ENCODE results near the gene NUDCD2. TPM values are rescaled to one million over a fixed set of nuclear protein-coding genes. Genes with fewer than 3 reads are reported as not detected.
A peak's percentile ranks its signal among the peaks of the same experiment; 100 is the strongest.

Gene NUDCD2
- total and polyA plus RNA-seq, 9 of the 15 experiments (the other 6 are each of a cell fraction or from before 2014, with no cell fraction given) = 14.6 to 76.9 (median 32.5) TPM

DNA sequence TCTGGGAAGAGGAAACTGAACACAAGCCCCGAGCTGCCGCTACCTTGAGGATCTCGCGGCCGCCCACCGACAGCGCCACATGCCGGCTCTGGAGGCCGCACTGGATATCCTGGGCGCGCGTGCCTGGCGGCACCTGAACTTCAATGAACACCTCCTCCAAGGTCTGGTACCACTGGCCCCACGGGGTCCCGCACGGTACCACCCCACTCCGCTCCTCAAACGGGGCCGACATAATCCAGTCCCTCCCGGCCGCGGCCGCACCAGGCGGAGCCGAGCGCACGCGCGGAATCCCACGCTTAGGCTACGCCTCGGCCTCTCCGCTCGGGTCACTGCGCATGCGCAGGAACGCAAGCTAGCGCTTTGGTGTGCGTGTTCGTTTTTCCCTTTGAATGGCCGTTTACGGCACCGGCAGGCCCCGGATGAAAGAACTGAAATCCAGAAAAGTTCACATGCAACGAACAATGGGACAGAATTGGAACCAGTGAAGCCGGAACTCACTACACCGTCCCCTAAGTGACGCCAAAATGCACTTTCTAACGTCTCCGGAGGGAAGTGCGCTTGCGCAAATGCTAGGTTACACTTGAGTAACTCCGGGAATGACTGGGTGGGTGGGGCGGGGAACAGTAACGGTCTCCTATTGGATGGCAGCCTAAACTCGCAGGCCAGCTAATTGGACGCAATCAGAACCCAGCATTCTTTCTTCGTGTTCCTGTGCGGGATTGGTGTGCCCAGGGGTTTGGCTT is at the start of gene NUDCD2 (continued):
- TF ChIP-seq YY1 (IDR thresholded peaks at IDR 0.05; ENCODE audit: borderline replicate concordance in 1 of 3, control insufficient read depth in 1 of 3, extremely low read depth in 1 of 3, insufficient read depth in 3 of 3, insufficient read length in 1 of 3, insufficient replicate concordance in 2 of 3, low read depth in 1 of 3, low read length in 2 of 3) = peak in 1 of 3 experiments; percentile 75
- TF ChIP-seq HLTF (IDR thresholded peaks at IDR 0.05) = peak; percentile 29; the same call in 1 of the 2 replicates
- TF ChIP-seq EZH2 (IDR thresholded peaks at IDR 0.05; ENCODE audit: borderline replicate concordance, low read depth, low read length) = no peak
- TF ChIP-seq ZNF511 (CRISPR knock-in tag; IDR thresholded peaks at IDR 0.05) = peak; percentile 91
- TF ChIP-seq CREB1 (IDR thresholded peaks at IDR 0.05) = peak; percentile 71; the same call in 1 of the 2 replicates
- no peak; the same call in 1 of the 2 replicates for TF ChIP-seq CREB1 (CRISPR knock-in tag; IDR thresholded peaks at IDR 0.05)
- peak; percentile 89; the same call in 1 of the 2 replicates for TF ChIP-seq PHF8 (IDR thresholded peaks at IDR 0.05; ENCODE audit: borderline replicate concordance, low read length)
- no peak for TF ChIP-seq ADNP (tag; IDR thresholded peaks at IDR 0.05)
- no peak; the same call in 1 of the 2 replicates for TF ChIP-seq LCOR (CRISPR knock-in tag; IDR thresholded peaks at IDR 0.05)
- peak; percentile 57; the same call in 1 of the 2 replicates for TF ChIP-seq TAF7 (tag; IDR thresholded peaks at IDR 0.05)
- TF ChIP-seq ZNF239 (CRISPR knock-in tag; IDR thresholded peaks at IDR 0.05) = no peak
- TF ChIP-seq, protein P1, sequence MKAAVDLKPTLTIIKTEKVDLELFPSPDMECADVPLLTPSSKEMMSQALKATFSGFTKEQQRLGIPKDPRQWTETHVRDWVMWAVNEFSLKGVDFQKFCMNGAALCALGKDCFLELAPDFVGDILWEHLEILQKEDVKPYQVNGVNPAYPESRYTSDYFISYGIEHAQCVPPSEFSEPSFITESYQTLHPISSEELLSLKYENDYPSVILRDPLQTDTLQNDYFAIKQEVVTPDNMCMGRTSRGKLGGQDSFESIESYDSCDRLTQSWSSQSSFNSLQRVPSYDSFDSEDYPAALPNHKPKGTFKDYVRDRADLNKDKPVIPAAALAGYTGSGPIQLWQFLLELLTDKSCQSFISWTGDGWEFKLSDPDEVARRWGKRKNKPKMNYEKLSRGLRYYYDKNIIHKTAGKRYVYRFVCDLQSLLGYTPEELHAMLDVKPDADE (conservative IDR thresholded peaks at IDR 0.05; ENCODE audit: control insufficient read depth, low read depth, low read length) = 0 out of 2 replicates have a peak, but pooled peaks have one; percentile 52
- no peak for TF ChIP-seq NCOA2 (IDR thresholded peaks at IDR 0.05; ENCODE audit: partially characterized antibody in 2 of 2)
- TF ChIP-seq ZNF41 (CRISPR knock-in tag; conservative IDR thresholded peaks at IDR 0.05) = no peak
- no peak for TF ChIP-seq SMARCA4 (IDR thresholded peaks at IDR 0.05)
- TF ChIP-seq ZNF696 (CRISPR knock-in tag; conservative IDR thresholded peaks at IDR 0.05) = no peak
- TF ChIP-seq ZC3H4 (CRISPR knock-in tag; IDR thresholded peaks at IDR 0.05; ENCODE audit: borderline replicate concordance) = peak; percentile 87
- TF ChIP-seq ERF (CRISPR knock-in tag; IDR thresholded peaks at IDR 0.05) = peak; percentile 81
- peak; percentile 92 for TF ChIP-seq RBBP5 (IDR thresholded peaks at IDR 0.05; ENCODE audit: borderline replicate concordance, insufficient read depth, low read length, poor library complexity, severe bottlenecking)
- no peak for TF ChIP-seq ZNF408 (CRISPR knock-in tag; IDR thresholded peaks at IDR 0.05; ENCODE audit: low read depth)
- no peak for TF ChIP-seq ELF4 (CRISPR knock-in tag; IDR thresholded peaks at IDR 0.05)
- peak; percentile 61; the same call in 1 of the 2 replicates for TF ChIP-seq ELF1 (tag; IDR thresholded peaks at IDR 0.05)
- TF ChIP-seq MYC (IDR thresholded peaks at IDR 0.05; ENCODE audit: low read depth, low read length) = peak; percentile 94
- TF ChIP-seq MYC (CRISPR knock-in tag; IDR thresholded peaks at IDR 0.05; ENCODE audit: borderline replicate concordance, low read depth) = peak; percentile 95
- TF ChIP-seq POLR3A (IDR thresholded peaks at IDR 0.05; ENCODE audit: borderline replicate concordance, extremely low read depth, insufficient read depth, insufficient read length) = no peak
- TF ChIP-seq ETS2 (tag; IDR thresholded peaks at IDR 0.05; ENCODE audit: borderline replicate concordance, poor library complexity, severe bottlenecking) = no peak

Data from K562 (cell line).